DOHH2 (cell line): ENCODE measurements around the gene GNG12.

Experiments used
- CTCF ChIP-seq: fragments of 200-600 bp; sonication (generic); IDR thresholded peaks from one replicate; pipeline ENCODE4 v1.5.1; 2014; ENCODE audit warnings: antibody characterized with exemption, mild to moderate bottlenecking, low read depth, low read length; ENCODE audit not compliant: poor library complexity, severe bottlenecking
- EZH2phosphoT487 ChIP-seq: fragments of 200-600 bp; sonication (generic); IDR thresholded peaks from 2 replicates; pipeline ENCODE4 v1.6.1; 2017; ENCODE audit warnings: borderline replicate concordance, mild to moderate bottlenecking, antibody characterized with exemption, low read length, moderate library complexity, mixed read lengths

GRCh38 chr1:67724928-67725560 lies 108.2 kb downstream of the GNG12 start:
- no peak for TF ChIP-seq CTCF
- no peak for TF ChIP-seq EZH2phosphoT487
